WI38 (cell line): ENCODE measurements around the gene OGN.

Experiments used
- H3K4me3 ChIP-seq: 2 replicates; pipeline ENCODE4 v1.5.1; 2011; ENCODE audit warnings: low read depth, mild to moderate bottlenecking, control low read depth, low read length
- TF ChIP-seq, protein P1 (sequence below): IDR thresholded peaks from 2 replicates; pipeline ENCODE4 v1.5.1; 2012; ENCODE audit warnings: low read depth, mild to moderate bottlenecking, control low read depth, low read length

OGN gene

DNA sequence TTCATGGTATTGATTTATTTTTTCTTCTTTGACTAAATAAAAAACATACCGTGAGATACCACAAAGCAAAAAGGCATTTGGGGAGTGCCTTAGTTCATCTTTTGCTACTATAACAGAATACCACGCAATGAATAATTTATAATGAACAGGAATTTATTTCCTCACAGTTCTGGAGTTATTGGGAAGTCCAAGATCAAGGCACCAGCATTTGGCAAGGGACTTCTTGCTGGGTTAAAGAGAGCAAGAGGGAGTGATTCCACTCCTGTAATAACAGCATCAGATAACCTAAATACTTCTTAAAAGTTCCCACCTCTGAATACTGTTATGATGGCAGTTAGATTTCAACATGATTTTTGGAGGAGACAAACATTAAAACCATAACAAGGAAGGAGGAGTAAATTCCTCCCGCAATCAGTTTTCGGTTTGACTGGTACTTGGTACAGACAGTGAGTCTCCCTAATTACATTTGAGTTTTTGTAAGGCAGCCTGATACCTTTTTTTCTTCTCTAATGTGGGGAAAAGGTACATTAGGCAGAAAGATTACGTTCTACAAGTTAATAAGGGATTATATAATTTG lies 28.7 kb upstream of the OGN start:
- TF ChIP-seq, protein P1, sequence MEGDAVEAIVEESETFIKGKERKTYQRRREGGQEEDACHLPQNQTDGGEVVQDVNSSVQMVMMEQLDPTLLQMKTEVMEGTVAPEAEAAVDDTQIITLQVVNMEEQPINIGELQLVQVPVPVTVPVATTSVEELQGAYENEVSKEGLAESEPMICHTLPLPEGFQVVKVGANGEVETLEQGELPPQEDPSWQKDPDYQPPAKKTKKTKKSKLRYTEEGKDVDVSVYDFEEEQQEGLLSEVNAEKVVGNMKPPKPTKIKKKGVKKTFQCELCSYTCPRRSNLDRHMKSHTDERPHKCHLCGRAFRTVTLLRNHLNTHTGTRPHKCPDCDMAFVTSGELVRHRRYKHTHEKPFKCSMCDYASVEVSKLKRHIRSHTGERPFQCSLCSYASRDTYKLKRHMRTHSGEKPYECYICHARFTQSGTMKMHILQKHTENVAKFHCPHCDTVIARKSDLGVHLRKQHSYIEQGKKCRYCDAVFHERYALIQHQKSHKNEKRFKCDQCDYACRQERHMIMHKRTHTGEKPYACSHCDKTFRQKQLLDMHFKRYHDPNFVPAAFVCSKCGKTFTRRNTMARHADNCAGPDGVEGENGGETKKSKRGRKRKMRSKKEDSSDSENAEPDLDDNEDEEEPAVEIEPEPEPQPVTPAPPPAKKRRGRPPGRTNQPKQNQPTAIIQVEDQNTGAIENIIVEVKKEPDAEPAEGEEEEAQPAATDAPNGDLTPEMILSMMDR, result no peak
- no peak overlapping the region for H3K4me3 ChIP-seq

- no peak overlapping the region for H3K4me3 ChIP-seq
- TF ChIP-seq, protein P1, result no peak
Observed at GRCh38 chr9:92432350-92432749, 28.0 kb upstream of the OGN start.

DNA sequence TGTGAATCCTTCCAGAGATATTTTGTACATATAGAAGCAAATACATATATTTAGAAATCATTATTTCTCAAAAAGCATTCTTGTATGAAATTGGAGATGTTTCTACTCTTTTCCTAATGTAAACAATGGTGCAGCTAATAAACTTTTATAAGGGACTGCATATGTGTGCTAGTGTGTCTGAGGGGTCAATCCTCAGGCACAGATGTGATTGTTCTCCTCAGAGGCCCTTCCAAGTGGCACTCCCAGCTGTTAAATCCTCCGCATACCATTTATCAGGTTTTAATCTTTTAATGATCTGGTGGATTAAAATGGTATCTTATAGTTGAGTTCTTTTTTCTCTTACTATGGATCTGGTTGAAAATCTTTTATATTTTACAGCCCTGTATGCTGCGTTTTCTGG lies 25.5 kb upstream of the OGN start:
- TF ChIP-seq, protein P1, result no peak
- H3K4me3 ChIP-seq, result no peak overlapping the region

GRCh38 chr9:92426501-92427145 lies 22.2 kb upstream of the OGN start:
- TF ChIP-seq, protein P1, result no peak
- H3K4me3 ChIP-seq, result no peak overlapping the region

DNA sequence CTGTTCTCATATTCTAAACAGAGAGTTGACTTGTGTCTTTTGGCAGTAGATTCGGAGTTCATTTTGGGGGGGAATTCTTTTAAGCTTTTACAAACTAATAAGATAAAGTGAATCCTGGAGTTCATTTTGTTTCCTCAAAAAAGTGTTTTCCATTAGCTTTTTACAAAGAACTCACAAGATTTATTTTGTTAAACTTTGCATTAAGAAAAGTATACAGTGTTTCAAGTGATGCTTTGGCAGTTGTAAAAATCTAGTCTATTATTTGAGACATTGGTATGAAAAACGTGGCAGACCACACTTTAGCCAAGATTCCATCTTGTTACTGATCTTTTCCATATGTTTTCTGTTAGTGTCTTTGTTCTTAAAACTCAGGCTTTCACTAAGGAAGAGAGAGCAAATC lies 21.1 kb upstream of the OGN start:
- TF ChIP-seq, protein P1, result no peak
- no peak overlapping the region for H3K4me3 ChIP-seq

GRCh38 chr9:92424340-92424739 lies 20.0 kb upstream of the OGN start, which contains the start of gene OMD:
TSS of gene OMD (minus strand) at chr9:92424471. CDS start at chr9:92417558, 6,913 bp downstream.
- TF ChIP-seq, protein P1, result no peak
- no peak within 1 kb of the TSS for H3K4me3 ChIP-seq

GRCh38 chr9:92423612-92424011 lies 19.2 kb upstream of the OGN start:
- no peak overlapping the region for H3K4me3 ChIP-seq
- TF ChIP-seq, protein P1, result no peak
